ENCODE measurements around the gene GBGT1.

- TF ChIP-seq CTCF (IDR thresholded peaks at IDR 0.05; ENCODE audit: poor library complexity, severe bottlenecking) (no peak), EP300 (conservative IDR thresholded peaks at IDR 0.05; ENCODE audit: poor library complexity, severe bottlenecking) (no peak), MXI1 (conservative IDR thresholded peaks at IDR 0.05; ENCODE audit: poor library complexity, severe bottlenecking) (no peak), EZH2 (IDR thresholded peaks at IDR 0.05; ENCODE audit: borderline replicate concordance, insufficient read depth, low read length, poor library complexity, severe bottlenecking) (no peak), SMC3 (conservative IDR thresholded peaks at IDR 0.05; ENCODE audit: poor library complexity) (no peak), POLR2AphosphoS5 (IDR thresholded peaks at IDR 0.05) (no peak)
Observed at GRCh38 chr9:133130685-133131244, 32.9 kb downstream of the GBGT1 start.
